IPS DF 4.7 (cell line): ENCODE measurements around the gene CARD11.
"Not testable (repeated sequence)": the region's sequence is repeated elsewhere in the genome, so short reads cannot be mapped to it uniquely, and the experiment has no call there.

Source experiments
- DNase-seq: peaks from one replicate; pipeline ENCODE4 v3.0.0-alpha.2; 2013; ENCODE audit warnings: low spot score; ENCODE audit errors: extremely low read depth

CARD11 gene

DNA sequence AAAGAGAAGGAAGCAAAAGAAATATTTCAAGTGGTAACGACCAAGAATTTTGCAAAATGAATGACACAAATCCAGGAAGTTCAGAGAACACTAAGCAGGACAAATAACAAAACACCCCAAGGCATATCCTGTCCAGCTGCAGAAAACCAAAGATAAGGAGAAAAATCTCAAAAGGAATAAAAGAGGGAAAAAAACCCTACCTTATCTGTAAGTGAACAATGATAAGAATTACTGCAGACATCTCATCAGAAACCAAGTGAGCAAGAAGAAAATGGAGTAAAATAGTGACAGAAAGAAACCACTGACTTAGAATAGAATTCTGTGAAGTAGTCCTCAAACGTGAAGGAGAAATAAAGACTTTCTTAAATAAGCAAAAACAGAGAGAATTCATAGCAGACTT is 21.8 kb downstream of the CARD11 start:
- DNase-seq, result no peak

DNA sequence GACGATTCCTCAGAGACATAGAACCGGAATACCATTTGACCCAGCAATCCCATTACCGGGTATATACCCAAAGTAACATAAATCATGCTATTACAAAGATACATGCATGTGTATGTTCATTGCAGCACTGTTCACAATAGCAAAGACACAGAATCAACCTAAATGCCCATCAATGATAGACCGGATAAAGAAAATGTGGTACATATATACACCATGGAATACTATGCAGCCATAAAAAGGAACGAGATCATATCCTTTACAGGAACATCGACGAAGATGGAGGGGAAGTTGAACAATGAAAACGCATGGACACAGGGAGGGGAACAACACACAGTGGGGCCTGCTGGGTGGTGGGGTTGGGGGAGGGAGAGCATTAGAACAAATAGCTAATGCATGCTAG is 22.4 kb downstream of the CARD11 start:
- DNase-seq, result not testable (repeated sequence)

- no peak for DNase-seq
These were observed 23.3 kb downstream of the CARD11 start for GRCh38 chr7:3020416-3020815.

DNA sequence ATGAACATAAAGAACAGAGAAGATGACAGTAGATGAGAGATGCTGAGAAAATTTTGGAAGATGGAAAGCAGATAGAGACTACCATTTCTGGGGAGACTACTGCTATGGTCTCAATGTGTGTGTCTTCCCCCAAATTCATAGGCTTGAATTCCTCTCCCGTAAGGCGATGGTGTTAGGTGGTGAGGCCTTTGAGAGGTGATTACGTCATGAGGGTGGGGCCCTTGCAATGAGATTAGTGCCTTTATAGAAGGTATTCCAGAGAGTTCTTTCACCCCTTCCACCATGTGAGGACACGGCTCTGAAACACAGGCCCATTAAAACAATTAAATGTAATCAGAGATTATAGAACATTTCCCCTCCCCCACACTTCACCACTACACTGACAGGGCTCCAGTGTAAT is 23.9 kb downstream of the CARD11 start:
- DNase-seq, result no peak

DNA sequence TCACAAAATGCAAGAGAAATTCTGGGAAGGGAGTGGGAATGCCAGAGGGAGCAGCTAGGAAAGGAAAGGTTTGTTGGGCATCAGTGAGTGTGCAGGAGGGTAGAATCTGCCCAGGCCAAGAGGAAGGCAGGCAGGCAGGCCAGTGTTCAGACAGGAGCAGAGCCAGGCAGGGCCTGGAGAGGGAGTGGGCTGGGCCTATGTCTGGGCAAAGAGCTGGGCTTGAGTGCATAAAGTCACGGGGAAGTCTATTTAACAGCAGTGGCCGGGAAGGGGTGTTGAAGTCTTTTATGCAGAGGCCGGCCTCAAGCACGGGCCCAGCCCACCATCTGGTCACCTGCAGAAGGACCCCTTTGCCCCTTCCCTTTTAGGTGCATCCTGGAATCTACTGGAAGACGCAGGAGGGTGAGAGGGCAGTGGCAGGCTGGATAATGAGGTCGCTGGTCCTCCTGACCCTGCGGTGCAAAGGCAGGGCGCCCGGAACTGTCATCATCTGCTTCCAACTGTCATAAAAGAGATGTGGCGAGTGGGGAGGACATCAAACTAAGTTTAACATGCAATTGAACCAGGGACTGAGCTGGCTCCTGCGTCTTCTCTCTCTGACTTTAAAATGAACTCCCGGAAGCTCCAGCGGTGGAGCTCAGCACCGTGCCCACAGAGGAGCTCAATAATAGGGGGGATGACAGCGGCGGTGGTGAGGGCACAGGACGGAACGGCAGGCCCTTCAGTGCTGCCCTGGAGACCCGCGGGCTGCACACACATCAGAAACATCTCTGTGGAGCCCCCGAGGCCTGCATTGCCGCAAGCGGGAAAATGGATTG is 29.5 kb downstream of the CARD11 start:
- DNase-seq, result no peak

GRCh38 chr7:3011211-3011852 is 32.3 kb downstream of the CARD11 start:
- no peak for DNase-seq

DNA sequence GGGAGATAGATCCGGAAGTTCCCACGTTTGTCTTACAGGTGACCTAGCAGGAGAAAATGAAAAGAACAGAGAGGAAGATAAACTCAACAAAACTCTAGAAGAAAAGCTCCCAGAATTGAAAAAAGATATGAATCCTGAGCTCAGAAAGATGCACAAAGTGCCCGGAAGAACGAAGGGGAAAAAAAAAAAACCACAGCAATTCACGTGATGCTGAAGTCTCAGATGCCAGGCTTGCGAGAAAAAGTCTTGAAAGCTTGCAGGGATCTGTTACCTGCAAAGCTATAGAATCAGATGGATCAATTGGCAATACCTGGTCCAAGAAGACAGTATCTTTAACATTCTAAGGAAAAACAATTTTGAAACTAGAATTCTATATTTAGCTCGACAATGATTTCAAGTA is 33.5 kb downstream of the CARD11 start:
- no peak for DNase-seq

DNA sequence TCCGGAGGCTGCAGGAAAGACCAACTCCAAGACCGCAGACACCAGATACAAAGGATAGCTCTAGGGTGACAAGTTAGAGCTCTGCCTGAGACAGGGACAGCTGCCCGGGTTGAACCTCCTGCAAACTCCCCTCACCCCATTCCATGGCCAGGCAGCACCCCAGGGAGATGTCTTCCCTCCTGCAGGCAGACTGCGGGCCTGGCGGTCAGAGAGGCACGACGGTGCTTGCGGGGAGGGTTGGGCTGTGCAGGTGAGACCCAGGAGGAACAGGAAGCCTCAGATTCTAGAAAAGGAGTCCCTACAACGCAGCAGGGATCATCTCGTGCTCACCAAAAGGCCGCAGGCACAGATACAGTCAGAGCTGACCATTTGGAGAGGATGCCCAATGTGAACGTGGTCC is 34.6 kb downstream of the CARD11 start:
- DNase-seq, result no peak

DNA sequence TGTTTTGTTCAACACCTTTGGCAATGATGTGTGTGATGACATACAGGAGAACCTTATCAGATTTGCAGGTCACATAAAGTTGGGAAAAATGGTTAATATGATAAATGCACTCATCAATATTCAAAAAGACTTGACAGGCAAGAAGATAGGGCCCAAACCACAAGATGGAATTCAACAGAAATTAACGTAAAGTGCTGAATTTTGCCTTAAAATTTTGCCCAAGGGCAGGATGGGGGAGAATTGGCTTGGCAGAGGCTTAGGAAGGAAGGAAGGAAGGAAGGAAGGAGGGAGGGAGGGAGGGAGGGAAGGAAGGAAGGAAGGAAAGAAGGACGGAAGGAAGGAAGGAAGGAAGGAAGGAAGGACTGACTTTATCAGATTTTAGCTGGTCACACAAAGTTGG is 35.3 kb downstream of the CARD11 start:
- no peak for DNase-seq

GRCh38 chr7:3007696-3008095 is 36.0 kb downstream of the CARD11 start:
- no peak for DNase-seq

DNA sequence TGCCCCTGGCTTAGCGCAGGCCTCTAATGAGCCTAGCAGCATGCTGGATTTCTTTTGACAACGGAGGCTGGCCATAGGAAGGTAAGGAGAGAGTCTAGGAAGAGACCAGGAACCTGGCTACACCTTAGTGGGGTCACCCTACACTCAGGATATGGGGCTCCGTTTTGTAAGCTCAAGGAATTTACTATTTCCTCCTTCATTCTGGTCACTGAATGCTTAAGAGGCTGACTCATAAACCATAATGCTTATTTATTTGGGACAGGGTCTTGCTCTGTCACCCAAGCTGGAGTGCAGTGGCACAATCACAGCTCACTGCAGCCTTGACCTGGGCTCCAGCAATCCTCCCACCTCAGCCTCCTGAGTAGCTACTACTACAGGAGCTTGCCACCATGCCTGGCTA is 38.4 kb downstream of the CARD11 start:
- no peak for DNase-seq

GRCh38 chr7:3003936-3004335 is 39.7 kb downstream of the CARD11 start:
- DNase-seq, result no peak

DNA sequence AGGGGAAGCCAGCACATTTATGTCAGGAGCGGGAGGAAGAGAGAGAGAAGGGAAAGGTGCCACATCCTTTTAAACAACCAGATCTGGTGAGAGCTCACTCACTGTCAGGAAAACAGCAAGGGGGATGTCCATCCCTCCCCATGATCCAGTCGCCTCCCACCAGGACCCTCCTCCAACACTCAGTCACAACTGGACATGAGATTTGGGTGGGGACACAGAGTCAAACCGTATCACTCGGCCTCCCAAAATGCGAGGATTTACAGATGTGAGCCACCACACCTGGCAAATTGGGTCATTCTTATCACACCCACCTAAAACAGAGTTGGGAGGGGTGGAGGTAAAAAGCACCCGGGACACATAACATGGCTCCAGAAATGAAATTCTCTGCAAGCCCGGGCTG is 41.0 kb downstream of the CARD11 start:
- no peak for DNase-seq

DNA sequence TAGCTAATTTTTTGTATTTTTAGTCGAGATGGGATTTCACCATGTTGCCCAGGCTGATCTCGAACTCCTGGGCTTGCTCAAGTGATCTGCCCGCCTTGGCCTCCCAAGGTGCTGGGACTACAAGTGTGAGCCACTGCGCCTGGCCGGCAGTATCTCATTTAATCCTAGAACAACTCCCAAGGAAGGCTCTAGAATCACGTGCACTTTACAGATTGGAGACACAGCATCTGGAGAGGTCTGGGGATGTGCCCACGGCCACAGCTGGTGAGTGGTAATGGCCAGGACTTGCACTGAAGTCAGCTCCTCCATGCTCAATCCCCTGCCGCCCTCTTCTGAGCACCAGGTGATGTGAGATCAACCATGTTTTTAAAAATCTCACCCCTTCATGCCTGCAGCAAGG is 43.1 kb downstream of the CARD11 start:
- DNase-seq, result no peak

DNA sequence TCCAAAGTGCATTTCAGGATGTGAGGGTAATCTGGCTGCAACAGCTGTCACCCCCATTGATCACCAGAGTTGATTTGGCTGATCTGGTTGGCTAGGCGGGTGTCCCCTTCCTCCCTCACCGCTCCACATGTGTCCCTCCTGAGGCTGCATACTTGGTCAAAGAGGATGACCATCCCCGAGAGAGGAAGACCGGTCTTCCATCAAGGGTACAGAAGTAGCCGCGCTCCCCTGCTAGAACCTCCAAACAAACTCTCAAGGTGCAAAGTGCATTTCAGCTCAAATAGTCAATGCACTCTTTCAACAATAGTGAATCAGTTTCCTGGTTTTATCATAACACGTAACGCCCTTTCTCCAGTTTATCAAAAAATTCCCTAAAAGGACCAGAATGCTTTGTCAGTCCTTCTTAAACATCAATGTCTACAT is 44.6 kb downstream of the CARD11 start:
- no peak for DNase-seq

DNA sequence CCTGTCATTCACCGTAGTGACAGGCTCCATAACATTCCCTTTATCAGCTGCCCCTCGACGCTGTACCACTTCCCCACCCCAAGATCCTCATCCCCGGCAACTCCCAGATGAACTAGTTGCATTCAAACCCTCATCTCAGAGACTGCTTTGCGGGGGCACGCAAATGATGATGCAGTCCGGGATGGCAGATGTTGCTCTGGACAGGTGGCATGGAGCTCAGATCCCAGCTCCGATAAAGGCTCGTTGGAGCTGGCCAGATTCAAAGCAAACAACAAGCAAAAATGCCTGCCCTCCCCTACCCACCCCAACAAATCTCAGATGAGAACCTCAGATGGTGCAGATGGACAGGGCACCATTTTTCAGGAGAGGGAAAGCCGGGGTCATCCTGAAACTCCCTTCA is 46.7 kb downstream of the CARD11 start:
- no peak for DNase-seq

DNA sequence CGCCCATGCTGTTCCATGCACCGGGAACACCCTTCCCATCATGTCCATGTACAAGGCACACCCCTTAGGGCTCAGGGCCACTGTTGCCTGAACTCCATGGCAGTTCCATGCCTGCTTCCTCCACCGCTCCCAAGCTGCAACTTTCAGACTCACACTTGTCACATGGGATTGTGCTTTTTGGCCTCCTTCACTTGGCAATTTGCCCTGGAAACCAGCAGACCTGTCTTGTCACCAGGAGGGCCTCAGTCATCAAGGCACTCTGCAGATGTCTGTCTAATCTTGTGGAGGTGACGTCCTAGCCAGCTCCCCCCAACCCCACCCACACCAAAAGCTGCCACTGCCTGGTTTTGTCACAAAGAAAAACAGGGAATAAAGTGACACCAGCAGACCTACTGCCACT is 47.5 kb downstream of the CARD11 start:
- DNase-seq, result no peak

- no peak for DNase-seq
These were observed 49.8 kb downstream of the CARD11 start for GRCh38 chr7:2993868-2994267.

DNA sequence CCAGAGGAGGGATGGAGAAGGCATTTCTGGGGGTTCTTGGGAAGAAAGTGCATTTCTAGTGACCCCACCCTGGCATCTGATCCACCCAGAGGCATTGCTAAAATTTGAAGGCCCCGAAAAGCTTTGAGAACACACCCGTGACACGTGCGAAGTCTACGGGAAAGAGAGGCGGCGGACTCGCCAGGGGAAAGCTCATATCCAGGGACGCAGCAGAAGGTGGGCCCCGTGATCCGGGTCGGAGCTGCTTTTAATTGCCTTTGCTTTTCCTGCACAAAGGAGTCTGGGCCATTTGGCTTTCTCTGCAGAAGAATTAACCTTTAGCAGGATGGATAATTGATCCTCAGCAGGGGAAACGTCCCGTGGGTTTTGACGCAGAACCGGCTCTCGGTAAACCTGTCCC is 50.3 kb downstream of the CARD11 start:
- DNase-seq, result no peak

GRCh38 chr7:2990949-2991470 is 52.7 kb downstream of the CARD11 start:
- no peak for DNase-seq

- no peak for DNase-seq
These were observed 57.1 kb downstream of the CARD11 start for GRCh38 chr7:2986561-2986960.

- DNase-seq, result no peak
These were observed 57.8 kb downstream of the CARD11 start for GRCh38 chr7:2985866-2986265.

DNA sequence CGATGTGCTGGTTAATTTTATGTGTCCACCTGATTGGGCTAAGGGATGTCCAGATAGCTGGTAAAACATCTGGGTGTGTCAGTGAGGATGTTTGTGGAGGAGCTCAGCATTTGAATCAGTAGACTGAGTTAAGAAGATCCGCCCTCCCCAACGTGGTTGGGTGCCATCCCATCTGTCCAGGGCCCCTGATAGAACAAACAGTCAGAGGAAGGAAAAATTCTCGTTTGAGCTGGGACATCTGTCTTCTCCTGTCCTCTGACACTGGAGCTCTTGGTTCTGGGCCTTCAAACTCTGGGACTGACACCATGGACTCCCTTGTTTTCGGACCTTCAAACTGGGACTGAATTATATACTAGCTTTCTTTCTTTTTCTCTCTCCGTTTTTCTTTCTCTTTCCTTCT is 59.6 kb downstream of the CARD11 start:
- DNase-seq, result no peak
